ENCODE data around the gene TBX4. TPM values are rescaled to one million over a fixed set of nuclear protein-coding genes. Genes with fewer than 3 reads are reported as not detected.

Gene TBX4
- total RNA-seq = not detected

DNA sequence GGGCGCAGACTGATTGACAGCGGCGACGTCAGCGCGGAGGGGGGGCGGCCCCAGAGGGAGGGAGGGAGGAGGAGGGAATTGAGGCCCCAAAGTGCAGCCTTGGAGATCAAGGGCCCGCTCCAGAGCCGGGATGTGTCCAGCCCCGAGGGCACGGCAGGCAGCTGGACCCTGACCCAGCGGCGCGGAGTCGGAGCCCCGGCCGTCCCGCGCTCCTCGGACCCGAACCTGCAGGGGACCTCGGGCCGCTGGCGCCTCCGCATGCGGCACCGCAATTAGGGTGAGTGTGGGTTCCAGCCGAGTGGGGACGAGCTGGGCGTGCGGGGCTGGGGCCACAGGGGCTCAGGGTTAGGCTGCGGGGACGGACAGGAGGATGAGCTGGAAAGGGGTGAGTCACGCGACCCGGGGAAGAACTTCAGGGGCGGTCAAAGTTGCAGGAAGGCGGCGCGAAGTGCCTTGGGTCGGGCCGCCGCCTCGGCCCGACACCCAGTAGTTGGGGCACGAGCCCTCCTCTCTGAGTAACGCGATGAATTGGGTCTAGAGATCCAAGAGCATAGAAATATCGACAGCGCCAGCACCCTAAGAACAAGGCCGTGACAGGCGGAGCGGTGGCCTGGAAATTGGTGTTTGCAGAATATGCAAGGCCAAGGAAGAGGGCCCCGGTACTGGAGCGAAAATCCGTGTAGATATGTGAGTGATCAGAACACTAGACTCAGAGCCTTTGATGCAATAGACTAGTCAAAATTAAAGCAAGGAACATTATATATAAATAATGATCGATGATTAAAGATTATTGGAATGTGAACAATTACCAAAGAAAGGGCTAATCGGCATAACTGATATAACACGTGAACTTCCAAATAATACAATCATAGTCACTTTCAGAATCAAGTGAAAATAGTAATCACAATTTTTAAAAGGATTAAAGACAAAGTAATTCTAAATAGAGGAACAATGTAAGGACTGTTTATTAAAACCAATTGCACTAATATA is at the start of gene TBX4:
Gene TBX4, plus strand, starts transcription at position 122 of the 990 bp plus-strand sequence. CDS start 4,069 bp downstream, outside the sequence.
- Mint-ChIP-seq H3K27ac (peak within 1 kb of the TSS; percentile 25), H3K4me1 (peaks cover 11% of the 10 kb centered on the region), H3K36me3 (no peaks in the 10 kb centered on the region), H3K4me3 (peak within 1 kb of the TSS; percentile 35), H3K9me3 (no peaks in the 10 kb centered on the region), H3K27me3 (peaks cover 79% of the 10 kb centered on the region)
- DNase-seq = no peak
- no peak for ATAC-seq (ENCODE audit: low read depth)
- POLR2A ChIA-PET = no interaction called here

GRCh38 chr17:61402978-61403800 is 49.0 kb upstream of the TBX4 start:
- Mint-ChIP-seq H3K4me3 (peak overlapping the region; percentile 61), H3K36me3 (no peaks in the 10 kb centered on the region), H3K27ac (peak overlapping the region; percentile 23), H3K27me3 (peaks cover 74% of the 10 kb centered on the region), H3K4me1 (peaks cover 22% of the 10 kb centered on the region), H3K9me3 (no peaks in the 10 kb centered on the region)
- ATAC-seq (ENCODE audit: low read depth) = no peak
- POLR2A ChIA-PET = no interaction called here
- no peak for DNase-seq

GRCh38 chr17:61403801-61404662 is 48.2 kb upstream of the TBX4 start:
- H3K9me3 Mint-ChIP-seq = no peaks in the 10 kb centered on the region
- H3K4me1 Mint-ChIP-seq = peaks cover 20% of the 10 kb centered on the region
- H3K27me3 Mint-ChIP-seq = peaks cover 75% of the 10 kb centered on the region
- H3K4me3 Mint-ChIP-seq = peak overlapping the region; percentile 61
- DNase-seq = no peak
- H3K27ac Mint-ChIP-seq = no peak overlapping the region
- ATAC-seq (ENCODE audit: low read depth) = no peak
- POLR2A ChIA-PET = no interaction called here
- no peaks in the 10 kb centered on the region for H3K36me3 Mint-ChIP-seq

DNA sequence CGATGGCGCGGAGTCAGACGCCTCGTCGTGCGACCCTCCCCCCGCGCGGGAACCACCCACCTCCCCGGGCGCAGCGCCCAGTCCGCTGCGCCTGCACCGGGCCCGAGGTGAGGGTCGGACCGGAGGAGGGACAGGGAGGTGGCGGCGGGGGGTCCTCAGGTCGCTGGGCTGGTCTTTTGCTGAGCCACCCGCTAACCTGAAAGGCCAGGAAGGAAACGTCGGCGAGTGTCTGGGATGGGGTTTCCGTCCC is 47.6 kb upstream of the TBX4 start:
- DNase-seq = no peak
- H3K4me3 Mint-ChIP-seq = no peak overlapping the region
- POLR2A ChIA-PET = no interaction called here
- ATAC-seq (ENCODE audit: low read depth) = no peak
- H3K36me3 Mint-ChIP-seq = no peaks in the 10 kb centered on the region
- H3K4me1 Mint-ChIP-seq = peaks cover 20% of the 10 kb centered on the region
- H3K9me3 Mint-ChIP-seq = no peaks in the 10 kb centered on the region
- H3K27me3 Mint-ChIP-seq = peaks cover 76% of the 10 kb centered on the region
- H3K27ac Mint-ChIP-seq = no peak overlapping the region

GRCh38 chr17:61404913-61405685 is 47.1 kb upstream of the TBX4 start:
- Mint-ChIP-seq H3K9me3 (no peaks in the 10 kb centered on the region), H3K27me3 (peaks cover 79% of the 10 kb centered on the region), H3K27ac (no peak overlapping the region), H3K4me1 (peaks cover 23% of the 10 kb centered on the region), H3K4me3 (no peak overlapping the region), H3K36me3 (no peaks in the 10 kb centered on the region)
- DNase-seq (no peak), ATAC-seq (ENCODE audit: low read depth) (no peak)
- POLR2A ChIA-PET = no interaction called here

- no peak for DNase-seq
- no peaks in the 10 kb centered on the region for H3K36me3 Mint-ChIP-seq
- POLR2A ChIA-PET = no interaction called here
- H3K27me3 Mint-ChIP-seq = peaks cover 82% of the 10 kb centered on the region
- no peaks in the 10 kb centered on the region for H3K9me3 Mint-ChIP-seq
- no peak for ATAC-seq (ENCODE audit: low read depth)
- H3K4me1 Mint-ChIP-seq = peaks cover 29% of the 10 kb centered on the region
- no peak overlapping the region for H3K4me3 Mint-ChIP-seq
- no peak overlapping the region for H3K27ac Mint-ChIP-seq
Observed at GRCh38 chr17:61405686-61406536, 46.3 kb upstream of the TBX4 start.

- Mint-ChIP-seq H3K4me1 (peaks cover 29% of the 10 kb centered on the region), H3K27me3 (peaks cover 79% of the 10 kb centered on the region), H3K27ac (no peak overlapping the region), H3K36me3 (no peaks in the 10 kb centered on the region), H3K9me3 (no peaks in the 10 kb centered on the region), H3K4me3 (no peak overlapping the region)
- no peak for DNase-seq
- POLR2A ChIA-PET = no interaction called here
- ATAC-seq (ENCODE audit: low read depth) = no peak
Observed at GRCh38 chr17:61406537-61406845, 45.7 kb upstream of the TBX4 start.

- H3K27ac Mint-ChIP-seq = no peak overlapping the region
- peaks cover 75% of the 10 kb centered on the region for H3K27me3 Mint-ChIP-seq
- DNase-seq (no peak), ATAC-seq (ENCODE audit: low read depth) (no peak)
- H3K4me1 Mint-ChIP-seq = peaks cover 29% of the 10 kb centered on the region
- POLR2A ChIA-PET = no interaction called here
- H3K9me3 Mint-ChIP-seq = no peaks in the 10 kb centered on the region
- H3K4me3 Mint-ChIP-seq = no peak overlapping the region
- H3K36me3 Mint-ChIP-seq = no peaks in the 10 kb centered on the region
Observed at GRCh38 chr17:61406971-61407911, 45.0 kb upstream of the TBX4 start.

GRCh38 chr17:61408151-61409041 is 43.8 kb upstream of the TBX4 start:
- no peaks in the 10 kb centered on the region for H3K9me3 Mint-ChIP-seq
- no peak overlapping the region for H3K27ac Mint-ChIP-seq

GRCh38 chr17:61409301-61410112 is 42.7 kb upstream of the TBX4 start:
- Mint-ChIP-seq H3K36me3 (no peaks in the 10 kb centered on the region), H3K4me1 (peaks cover 12% of the 10 kb centered on the region), H3K9me3 (no peaks in the 10 kb centered on the region), H3K4me3 (peak overlapping the region; percentile 70), H3K27me3 (peaks cover 63% of the 10 kb centered on the region), H3K27ac (no peak overlapping the region)
- POLR2A ChIA-PET = no interaction called here
- peak; percentile 75 for DNase-seq
- peak; percentile 49 for ATAC-seq (ENCODE audit: low read depth)

More at GRCh38 chr17:61408151-61409041, 43.8 kb upstream of the TBX4 start:
- H3K36me3 Mint-ChIP-seq = no peaks in the 10 kb centered on the region
- ATAC-seq (ENCODE audit: low read depth) = no peak
- peak; percentile 31 for DNase-seq
- POLR2A ChIA-PET = no interaction called here
- H3K27me3 Mint-ChIP-seq = peaks cover 68% of the 10 kb centered on the region
- peak overlapping the region; percentile 70 for H3K4me3 Mint-ChIP-seq
- H3K4me1 Mint-ChIP-seq = peaks cover 18% of the 10 kb centered on the region
